Stimulated activated CD4-positive, alpha-beta T cell treated with anti-CD3 and anti-CD28 coated beads, TNF-alpha, amount 100 ng/mL, for 1 hour (primary cell): Measurements from ENCODE around the gene RAPGEF1.

Experiments used
- DNase-seq, 3 donors: peaks; one replicate each; pipeline ENCODE4 v3.0.0-alpha.2; 2020; ENCODE audit warnings: low read depth in 3 of 3, low spot score in 1 of 3

Gene RAPGEF1

GRCh38 chr9:131611586-131612315, 128.1 kb downstream of the RAPGEF1 start:
- no peak for DNase-seq

GRCh38 chr9:131610231-131610761, 129.6 kb downstream of the RAPGEF1 start:
- no peak for DNase-seq

- DNase-seq = no peak
These were observed 130.6 kb downstream of the RAPGEF1 start for GRCh38 chr9:131609099-131609830.

GRCh38 chr9:131608493-131609037, 131.3 kb downstream of the RAPGEF1 start:
- no peak for DNase-seq

GRCh38 chr9:131607591-131607990, 132.3 kb downstream of the RAPGEF1 start:
- no peak for DNase-seq

- DNase-seq = no peak
These were observed 132.8 kb downstream of the RAPGEF1 start for GRCh38 chr9:131606896-131607567.

- DNase-seq = no peak
These were observed 133.9 kb downstream of the RAPGEF1 start for GRCh38 chr9:131605770-131606590.

- no peak for DNase-seq
These were observed 136.0 kb downstream of the RAPGEF1 start for GRCh38 chr9:131603711-131604439.

- DNase-seq = no peak
These were observed 136.7 kb downstream of the RAPGEF1 start for GRCh38 chr9:131603199-131603598.

GRCh38 chr9:131601683-131602181, 138.1 kb downstream of the RAPGEF1 start:
- DNase-seq = no peak

GRCh38 chr9:131598121-131598520, 141.8 kb downstream of the RAPGEF1 start:
- no peak for DNase-seq

GRCh38 chr9:131597246-131597645, 142.6 kb downstream of the RAPGEF1 start:
- no peak for DNase-seq

GRCh38 chr9:131596430-131596743, 143.5 kb downstream of the RAPGEF1 start:
- DNase-seq = no peak

- no peak for DNase-seq
These were observed 144.0 kb downstream of the RAPGEF1 start for GRCh38 chr9:131595696-131596429.

- DNase-seq = no peak
These were observed 144.8 kb downstream of the RAPGEF1 start for GRCh38 chr9:131594906-131595665.

- no peak for DNase-seq
These were observed 145.8 kb downstream of the RAPGEF1 start for GRCh38 chr9:131593936-131594665.

- no peak for DNase-seq
These were observed 146.6 kb downstream of the RAPGEF1 start for GRCh38 chr9:131593091-131593820.
